GM12878 (cell line): Measurements from ENCODE around the gene PDE9A. TPM values are rescaled to one million over a fixed set of nuclear protein-coding genes. Genes with fewer than 3 reads are reported as not detected.

Experiments used
- ATAC-seq: fragments of 200-7000 bp; cut with Tn5 transposase; 3 replicates; pipeline ENCODE4 v1.9.1; 2020; ENCODE audit warnings: mild to moderate bottlenecking, moderate library complexity
- BruUV-seq: library from RNA; stranded (reverse); fragments of 400-500 nt; replicated peaks from 2 replicates; lab custom pipeline; 2021; lab: Mats Ljungman, UMichigan
- CTCF ChIA-PET: fragments of 300-600 bp; sonication (Branson Sonifier 250); formaldehyde crosslinking; extraction: SDS; loops from one replicate; lab custom pipeline; 2021; ENCODE audit warnings: inconsistent platforms; lab: Yijun Ruan, JAX
- POLR2A ChIA-PET: fragments of 350-600 bp; formaldehyde crosslinking; extraction: SDS; loops from one replicate; lab custom pipeline; 2021; ENCODE audit warnings: inconsistent platforms; lab: Charles Lee
- RAD21 ChIA-PET: fragments of 300-600 bp; sonication (Branson Sonifier 250); formaldehyde crosslinking; loops from one replicate; lab custom pipeline; 2023; ENCODE audit warnings: antibody characterized with exemption; ENCODE audit not compliant: unreplicated experiment; lab: Charles Lee
- SMC1A ChIA-PET: fragments of 300-600 bp; sonication (Branson Sonifier 250); formaldehyde crosslinking; loops from one replicate; lab custom pipeline; 2023; ENCODE audit not compliant: unreplicated experiment, uncharacterized antibody; lab: Charles Lee
- DNase-seq: peaks from one replicate; pipeline ENCODE4 v3.0.0-alpha.2; 2011; ENCODE audit warnings: low read depth, low spot score
- FAIRE-seq: peaks from 3 replicates; lab custom pipeline; 2011; peaks lifted over from hg19 to GRCh38; lab: Jason Lieb, UNC
- H2AFZ ChIP-seq: 2 replicates; pipeline ENCODE4 v1.6.0; 2011; ENCODE audit warnings: low read depth, low read length, control low read depth; ENCODE audit not compliant: control insufficient read depth
- H3K27ac ChIP-seq: 2 replicates; pipeline ENCODE4 v1.5.1; 2011; ENCODE audit warnings: control low read depth; ENCODE audit not compliant: control insufficient read depth, insufficient read depth
- H3K27me3 ChIP-seq, 2 experiments: replicated peaks in 1 of 2; 2 replicates each; pipeline versions ENCODE4 v1.6.0 to v1.6.1; 2011; ENCODE audit warnings: low read length in 1 of 2; ENCODE audit not compliant: control insufficient read depth in 2 of 2, insufficient read depth in 2 of 2
- H3K36me3 ChIP-seq, 2 experiments: 2 replicates each; pipeline ENCODE4 v1.5.1; 2011; ENCODE audit warnings: low read length in 1 of 2; ENCODE audit not compliant: control insufficient read depth in 2 of 2, insufficient read depth in 2 of 2
- H3K4me1 ChIP-seq: 2 replicates; pipeline ENCODE4 v1.6.1; 2011; ENCODE audit warnings: mild to moderate bottlenecking, low read length, moderate library complexity, mixed read lengths; ENCODE audit not compliant: control insufficient read depth, insufficient read depth
- H3K4me2 ChIP-seq: 2 replicates; pipeline ENCODE4 v1.6.0; 2011; ENCODE audit warnings: control low read depth; ENCODE audit not compliant: control insufficient read depth, insufficient read depth
- H3K4me3 ChIP-seq: fragments of 200-600 bp; sonication (generic); 2 replicates; pipeline ENCODE4 v1.5.1; 2016
- H3K79me2 ChIP-seq: 2 replicates; pipeline ENCODE4 v1.6.0; 2011; ENCODE audit warnings: low read length; ENCODE audit not compliant: control insufficient read depth, insufficient read depth
- H3K9ac ChIP-seq: 2 replicates; pipeline ENCODE4 v1.8.0; 2011; ENCODE audit warnings: low read length, control low read depth, mixed read lengths; ENCODE audit not compliant: control insufficient read depth, insufficient read depth
- H3K9me3 ChIP-seq: replicated peaks from 3 replicates; pipeline ENCODE4 v1.5.1; 2011; ENCODE audit warnings: mild to moderate bottlenecking, low read length; ENCODE audit not compliant: control insufficient read depth, insufficient read depth
- H4K20me1 ChIP-seq: 2 replicates; pipeline ENCODE4 v1.6.0; 2011; ENCODE audit not compliant: control insufficient read depth, insufficient read depth
- ASH2L ChIP-seq: fragments of 300-600, 200-600 bp; sonication (generic); IDR thresholded peaks from 2 replicates; pipeline ENCODE4 v1.6.1; 2017; ENCODE audit warnings: low read depth, mild to moderate bottlenecking, borderline replicate concordance
- BCL3 ChIP-seq: IDR thresholded peaks from 2 replicates; pipeline ENCODE4 v1.6.1; 2011; ENCODE audit warnings: borderline replicate concordance, low read depth, mild to moderate bottlenecking, moderate library complexity, low read length; ENCODE audit not compliant: insufficient read depth, poor library complexity, severe bottlenecking
- CHD1 ChIP-seq: IDR thresholded peaks from 2 replicates; pipeline ENCODE4 v1.6.1; 2012; ENCODE audit warnings: low read depth, low read length, improper control_type of control experiment
- HCFC1 ChIP-seq: fragments of 150-350 bp; IDR thresholded peaks from 2 replicates; pipeline ENCODE4 v1.6.1; 2014; ENCODE audit warnings: low read length
- HDAC6 ChIP-seq: fragments of 200-600 bp; sonication (generic); IDR thresholded peaks from one replicate; pipeline ENCODE4 v1.8.0; 2017; ENCODE audit warnings: antibody characterized with exemption; ENCODE audit not compliant: unreplicated experiment
- LARP7 ChIP-seq: fragments of 450-650 bp; IDR thresholded peaks from 2 replicates; pipeline ENCODE4 v1.6.1; 2017; ENCODE audit warnings: mild to moderate bottlenecking
- MTA2 ChIP-seq: fragments of 450-650 bp; IDR thresholded peaks from 2 replicates; pipeline ENCODE4 v1.6.1; 2016; ENCODE audit warnings: low read depth, mild to moderate bottlenecking, moderate library complexity
- RB1 ChIP-seq: fragments of 450-650 bp; formaldehyde crosslinking; IDR thresholded peaks from 2 replicates; pipeline ENCODE4 v1.6.1; 2017; ENCODE audit warnings: mild to moderate bottlenecking, borderline replicate concordance
- SMC3 ChIP-seq: IDR thresholded peaks from 2 replicates; pipeline ENCODE4 v1.6.1; 2011; ENCODE audit warnings: low read length, improper control_type of control experiment, borderline replicate concordance
- SP1 ChIP-seq: IDR thresholded peaks from one replicate; pipeline ENCODE4 v1.6.1; 2011; ENCODE audit warnings: low read depth, low read length
- SREBF2 ChIP-seq: IDR thresholded peaks from 2 replicates; pipeline ENCODE4 v1.6.1; 2012; ENCODE audit warnings: mild to moderate bottlenecking, low read length
- WRNIP1 ChIP-seq: IDR thresholded peaks from 2 replicates; pipeline ENCODE4 v1.6.1; 2011; ENCODE audit warnings: low read depth, low read length, improper control_type of control experiment, borderline replicate concordance
- ZNF24 ChIP-seq: fragments of 450-650 bp; IDR thresholded peaks from 2 replicates; pipeline ENCODE4 v1.6.1; 2017; ENCODE audit warnings: antibody characterized with exemption, mild to moderate bottlenecking
- ZNF274 ChIP-seq: IDR thresholded peaks from one replicate; pipeline ENCODE4 v1.8.0; 2011; ENCODE audit not compliant: insufficient read length, insufficient read depth
- WGBS: methylation state at CpG from one replicate; pipeline ENCODE4 v1.1.6; 2016; ENCODE audit warnings: low lambda C conversion rate; ENCODE audit not compliant: insufficient replicate concordance, insufficient coverage; ENCODE audit errors: missing lambda C conversion rate; 5-methylcytosine and 5-hydroxymethylcytosine counted together
- in situ Hi-C: fragments of 300-500 bp; cut with MboI; formaldehyde crosslinking; loops from 9 replicates; pipeline ENCODE4 v1.14.3; 2018; ENCODE audit warnings: mixed read lengths
- intact Hi-C: fragments of 100-400 bp; cut with micrococcal nuclease; formaldehyde crosslinking; loops from one replicate; pipeline ENCODE4 v1.14.2; 2022; ENCODE audit not compliant: unreplicated experiment
- polyA plus RNA-seq, 11 experiments: library from polyadenylated mRNA; depleted of rRNA in 4 of 11; unstranded in 6 of 11; stranded (reverse) in 5 of 11; fragments of >200 nt; fragmentation: Nextera tagmentation in 4 of 11; fragmentation: Illumina TruSeq in 1 of 11; extraction: Ambion mirVana in 4 of 11; extraction: Trizol in 1 of 11; gene quantifications; 1 replicate in 1 of 11; 2 replicates in 10 of 11; pipeline versions ENCODE4 v1.2.1 to v1.2.3, GENCODE V29; 2011 to 2016; ENCODE audit warnings: inconsistent platforms in 2 of 11, missing spikeins in 2 of 11, low read depth in 1 of 11
- total RNA-seq, 4 experiments: library from RNA; depleted of rRNA in 3 of 4; stranded (reverse); fragments of >200 nt in 3 of 4; fragmentation: Illumina TruSeq in 1 of 4; extraction: Trizol in 1 of 4; gene quantifications; 2 replicates each; pipeline versions ENCODE4 v1.2.1 to v1.2.3, GENCODE V29; 2013 to 2021
- TF ChIP-seq, protein P1 (sequence below), 3 experiments: IDR thresholded peaks in 2 of 3; conservative IDR thresholded peaks in 1 of 3; 2 replicates each; pipeline ENCODE4 v1.5.1; 2011; ENCODE audit warnings: low read depth in 3 of 3, low read length in 3 of 3, mild to moderate bottlenecking in 3 of 3, control low read depth in 2 of 3, moderate library complexity in 2 of 3, inconsistent platforms in 1 of 3, mixed read lengths in 1 of 3; ENCODE audit not compliant: control insufficient read depth in 2 of 3, insufficient read depth in 1 of 3; ENCODE audit errors: extremely low read depth in 1 of 3
- TF ChIP-seq, protein P2 (sequence below): IDR thresholded peaks from 2 replicates; pipeline ENCODE4 v1.6.1; 2011; ENCODE audit warnings: low read depth, mild to moderate bottlenecking, low read length, moderate library complexity, borderline replicate concordance; ENCODE audit errors: extremely low read depth
- TF ChIP-seq, protein P3 (sequence below): IDR thresholded peaks from 2 replicates; pipeline ENCODE4 v1.6.1; 2011; ENCODE audit warnings: low read depth, low read length, improper control_type of control experiment, borderline replicate concordance
- TF ChIP-seq, protein P4 (sequence below): fragments of 450-650 bp; IDR thresholded peaks from 2 replicates; pipeline ENCODE4 v1.6.1; 2018; ENCODE audit warnings: mild to moderate bottlenecking, low read depth, moderate library complexity; ENCODE audit not compliant: partially characterized antibody

Gene PDE9A
- total and polyA plus RNA-seq, 10 of the 15 experiments (the other 5 are each of a cell fraction or from before 2014, with no cell fraction given) = 0.08 to 0.45 (median 0.20) TPM; not detected in 1

DNA sequence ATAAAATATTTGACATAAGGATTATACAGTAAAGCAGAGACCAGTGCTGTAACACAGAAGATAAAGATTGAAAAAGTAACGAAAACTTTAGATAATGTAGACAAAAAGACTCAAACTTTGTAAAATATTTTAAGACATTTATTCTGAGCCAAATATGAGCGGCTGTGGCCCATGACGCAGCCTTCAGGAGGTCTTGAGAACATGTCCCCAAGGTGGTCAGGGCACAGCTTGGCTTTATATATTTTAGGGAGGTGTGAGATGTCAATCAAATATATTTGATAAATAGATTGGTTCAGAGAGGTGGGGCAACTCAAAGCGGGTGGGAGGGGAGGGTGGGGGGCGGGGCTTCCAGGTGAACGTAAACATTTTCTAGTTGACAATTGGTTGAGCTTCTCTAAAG lies 144.7 kb downstream of the PDE9A start:
- ChIA-PET CTCF (no interaction called here), POLR2A (no interaction called here), RAD21 (no interaction called here), SMC1A (no interaction called here)
- Histone ChIP-seq H3K9ac (no peak overlapping the region), H4K20me1 (no peaks in the 10 kb centered on the region), H3K27me3 (no peaks in the 10 kb centered on the region), H3K4me3 (no peak overlapping the region), H2AFZ (no peak overlapping the region), H3K27ac (no peak overlapping the region), H3K4me2 (no peak overlapping the region), H3K79me2 (no peaks in the 10 kb centered on the region), H3K36me3 (no peaks in the 10 kb centered on the region), H3K4me1 (peaks cover 11% of the 10 kb centered on the region), H3K9me3 (no peaks in the 10 kb centered on the region)
- DNase-seq = no peak
- 48% methylated on average over 6 of the region's 6 CpGs for WGBS
- no peak for ATAC-seq
- intact Hi-C loops (no loop called here), in situ Hi-C loops (no loop called here)
- FAIRE-seq = no peak
- no TSS peak for BruUV-seq
- TF ChIP-seq SREBF2 = no peak
- no peak for TF ChIP-seq RB1
- no peak for TF ChIP-seq ZNF24
- no peak for TF ChIP-seq CHD1
- TF ChIP-seq, protein P1, sequence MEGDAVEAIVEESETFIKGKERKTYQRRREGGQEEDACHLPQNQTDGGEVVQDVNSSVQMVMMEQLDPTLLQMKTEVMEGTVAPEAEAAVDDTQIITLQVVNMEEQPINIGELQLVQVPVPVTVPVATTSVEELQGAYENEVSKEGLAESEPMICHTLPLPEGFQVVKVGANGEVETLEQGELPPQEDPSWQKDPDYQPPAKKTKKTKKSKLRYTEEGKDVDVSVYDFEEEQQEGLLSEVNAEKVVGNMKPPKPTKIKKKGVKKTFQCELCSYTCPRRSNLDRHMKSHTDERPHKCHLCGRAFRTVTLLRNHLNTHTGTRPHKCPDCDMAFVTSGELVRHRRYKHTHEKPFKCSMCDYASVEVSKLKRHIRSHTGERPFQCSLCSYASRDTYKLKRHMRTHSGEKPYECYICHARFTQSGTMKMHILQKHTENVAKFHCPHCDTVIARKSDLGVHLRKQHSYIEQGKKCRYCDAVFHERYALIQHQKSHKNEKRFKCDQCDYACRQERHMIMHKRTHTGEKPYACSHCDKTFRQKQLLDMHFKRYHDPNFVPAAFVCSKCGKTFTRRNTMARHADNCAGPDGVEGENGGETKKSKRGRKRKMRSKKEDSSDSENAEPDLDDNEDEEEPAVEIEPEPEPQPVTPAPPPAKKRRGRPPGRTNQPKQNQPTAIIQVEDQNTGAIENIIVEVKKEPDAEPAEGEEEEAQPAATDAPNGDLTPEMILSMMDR (IDR thresholded peaks at IDR 0.05 in 2 of 3, conservative IDR thresholded peaks at IDR 0.05 in 1 of 3; ENCODE audit: control insufficient read depth in 2 of 3, extremely low read depth in 1 of 3, insufficient read depth in 1 of 3, low read depth in 3 of 3, low read length in 3 of 3) = no peak
- TF ChIP-seq ZNF274 = no peak
- TF ChIP-seq, protein P2, sequence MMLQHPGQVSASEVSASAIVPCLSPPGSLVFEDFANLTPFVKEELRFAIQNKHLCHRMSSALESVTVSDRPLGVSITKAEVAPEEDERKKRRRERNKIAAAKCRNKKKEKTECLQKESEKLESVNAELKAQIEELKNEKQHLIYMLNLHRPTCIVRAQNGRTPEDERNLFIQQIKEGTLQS = no peak
- TF ChIP-seq SMC3 = no peak
- no peak for TF ChIP-seq MTA2
- TF ChIP-seq, protein P3, sequence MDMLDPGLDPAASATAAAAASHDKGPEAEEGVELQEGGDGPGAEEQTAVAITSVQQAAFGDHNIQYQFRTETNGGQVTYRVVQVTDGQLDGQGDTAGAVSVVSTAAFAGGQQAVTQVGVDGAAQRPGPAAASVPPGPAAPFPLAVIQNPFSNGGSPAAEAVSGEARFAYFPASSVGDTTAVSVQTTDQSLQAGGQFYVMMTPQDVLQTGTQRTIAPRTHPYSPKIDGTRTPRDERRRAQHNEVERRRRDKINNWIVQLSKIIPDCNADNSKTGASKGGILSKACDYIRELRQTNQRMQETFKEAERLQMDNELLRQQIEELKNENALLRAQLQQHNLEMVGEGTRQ = no peak
- TF ChIP-seq SP1 = no peak
- no peak for TF ChIP-seq HDAC6
- no peak for TF ChIP-seq ASH2L
- TF ChIP-seq BCL3 = no peak
- TF ChIP-seq LARP7 = no peak
- no peak for TF ChIP-seq WRNIP1
- TF ChIP-seq HCFC1 = no peak
- TF ChIP-seq, protein P4, sequence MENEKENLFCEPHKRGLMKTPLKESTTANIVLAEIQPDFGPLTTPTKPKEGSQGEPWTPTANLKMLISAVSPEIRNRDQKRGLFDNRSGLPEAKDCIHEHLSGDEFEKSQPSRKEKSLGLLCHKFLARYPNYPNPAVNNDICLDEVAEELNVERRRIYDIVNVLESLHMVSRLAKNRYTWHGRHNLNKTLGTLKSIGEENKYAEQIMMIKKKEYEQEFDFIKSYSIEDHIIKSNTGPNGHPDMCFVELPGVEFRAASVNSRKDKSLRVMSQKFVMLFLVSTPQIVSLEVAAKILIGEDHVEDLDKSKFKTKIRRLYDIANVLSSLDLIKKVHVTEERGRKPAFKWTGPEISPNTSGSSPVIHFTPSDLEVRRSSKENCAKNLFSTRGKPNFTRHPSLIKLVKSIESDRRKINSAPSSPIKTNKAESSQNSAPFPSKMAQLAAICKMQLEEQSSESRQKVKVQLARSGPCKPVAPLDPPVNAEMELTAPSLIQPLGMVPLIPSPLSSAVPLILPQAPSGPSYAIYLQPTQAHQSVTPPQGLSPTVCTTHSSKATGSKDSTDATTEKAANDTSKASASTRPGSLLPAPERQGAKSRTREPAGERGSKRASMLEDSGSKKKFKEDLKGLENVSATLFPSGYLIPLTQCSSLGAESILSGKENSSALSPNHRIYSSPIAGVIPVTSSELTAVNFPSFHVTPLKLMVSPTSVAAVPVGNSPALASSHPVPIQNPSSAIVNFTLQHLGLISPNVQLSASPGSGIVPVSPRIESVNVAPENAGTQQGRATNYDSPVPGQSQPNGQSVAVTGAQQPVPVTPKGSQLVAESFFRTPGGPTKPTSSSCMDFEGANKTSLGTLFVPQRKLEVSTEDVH = no peak
